Hepatocyte (in vitro differentiated cells): ENCODE measurements around the gene RNF213. TPM values are rescaled to one million over a fixed set of nuclear protein-coding genes. Genes with fewer than 3 reads are reported as not detected.

ENCODE experiments used
- DNase-seq: peaks from one replicate; pipeline ENCODE4 v3.0.0-alpha.2; 2016; ENCODE audit warnings: low spot score
- H2AFZ ChIP-seq: fragments of 200-600 bp; sonication (generic); 2 replicates; pipeline ENCODE4 v1.6.0; 2016; ENCODE audit warnings: antibody characterized with exemption, mild to moderate bottlenecking
- H3K27ac ChIP-seq: fragments of 200-600 bp; sonication (generic); 2 replicates; pipeline ENCODE4 v1.5.1; 2016; ENCODE audit warnings: mild to moderate bottlenecking
- H3K27me3 ChIP-seq: fragments of 200-600 bp; sonication (generic); 2 replicates; pipeline ENCODE4 v1.6.1; 2016
- H3K36me3 ChIP-seq: fragments of 200-600 bp; sonication (generic); replicated peaks from 2 replicates; pipeline ENCODE4 v1.5.1; 2016; ENCODE audit warnings: low read depth; ENCODE audit not compliant: insufficient read depth
- H3K4me1 ChIP-seq: fragments of 200-600 bp; sonication (generic); 2 replicates; pipeline ENCODE4 v1.5.1; 2016; ENCODE audit warnings: mild to moderate bottlenecking, moderate library complexity; ENCODE audit not compliant: insufficient read depth
- H3K4me2 ChIP-seq: fragments of 200-600 bp; sonication (generic); 2 replicates; pipeline ENCODE4 v1.6.0; 2016
- H3K4me3 ChIP-seq: fragments of 200-600 bp; sonication (generic); 2 replicates; pipeline ENCODE4 v1.5.1; 2016; ENCODE audit warnings: mild to moderate bottlenecking
- H3K79me2 ChIP-seq: fragments of 200-600 bp; sonication (generic); 2 replicates; pipeline ENCODE4 v1.6.0; 2017; ENCODE audit warnings: mild to moderate bottlenecking
- H3K9me2 ChIP-seq: fragments of 200-600 bp; sonication (generic); replicated peaks from 2 replicates; pipeline ENCODE4 v1.6.0; 2017; ENCODE audit warnings: mild to moderate bottlenecking; ENCODE audit not compliant: insufficient read depth
- H3K9me3 ChIP-seq: fragments of 200-600 bp; sonication (generic); 2 replicates; pipeline ENCODE4 v1.5.1; 2016; ENCODE audit warnings: low read depth, mild to moderate bottlenecking
- H4K20me1 ChIP-seq: fragments of 200-600 bp; sonication (generic); 2 replicates; pipeline ENCODE4 v1.6.0; 2016; ENCODE audit warnings: mild to moderate bottlenecking; ENCODE audit not compliant: insufficient read depth, poor library complexity, severe bottlenecking
- EZH2 ChIP-seq: fragments of 200-600 bp; sonication (generic); IDR thresholded peaks from 2 replicates; pipeline ENCODE4 v1.6.1; 2016; ENCODE audit warnings: antibody characterized with exemption, mild to moderate bottlenecking, borderline replicate concordance
- EZH2phosphoT487 ChIP-seq: fragments of 200-600 bp; sonication (generic); IDR thresholded peaks from one replicate; pipeline ENCODE4 v1.6.1; 2018; ENCODE audit warnings: antibody characterized with exemption, mild to moderate bottlenecking, low read depth, moderate library complexity; ENCODE audit not compliant: unreplicated experiment, severe bottlenecking
- WGBS: methylation state at CpG from one replicate; pipeline ENCODE4 v1.1.6; 2016; ENCODE audit warnings: low lambda C conversion rate; ENCODE audit errors: missing lambda C conversion rate; 5-methylcytosine and 5-hydroxymethylcytosine counted together
- polyA plus RNA-seq: library from polyadenylated mRNA; unstranded; fragments of >200 nt; fragmentation: Nextera tagmentation; extraction: Ambion mirVana; gene quantifications from 2 replicates; pipeline ENCODE4 v1.2.1, GENCODE V29; 2016
- total RNA-seq: library from RNA; depleted of rRNA; stranded (reverse); fragments of >200 nt; gene quantifications from 2 replicates; pipeline ENCODE4 v1.2.3, GENCODE V29; 2014
- TF ChIP-seq, protein P1 (sequence below): fragments of 200-600 bp; sonication (generic); IDR thresholded peaks from 2 replicates; pipeline ENCODE4 v1.5.1; 2016; ENCODE audit warnings: antibody characterized with exemption, mild to moderate bottlenecking; ENCODE audit not compliant: poor library complexity

The RNF213 gene
- total and polyA plus RNA-seq, 2 experiments from 2014 or later: 21.1 to 57.4 TPM

DNA sequence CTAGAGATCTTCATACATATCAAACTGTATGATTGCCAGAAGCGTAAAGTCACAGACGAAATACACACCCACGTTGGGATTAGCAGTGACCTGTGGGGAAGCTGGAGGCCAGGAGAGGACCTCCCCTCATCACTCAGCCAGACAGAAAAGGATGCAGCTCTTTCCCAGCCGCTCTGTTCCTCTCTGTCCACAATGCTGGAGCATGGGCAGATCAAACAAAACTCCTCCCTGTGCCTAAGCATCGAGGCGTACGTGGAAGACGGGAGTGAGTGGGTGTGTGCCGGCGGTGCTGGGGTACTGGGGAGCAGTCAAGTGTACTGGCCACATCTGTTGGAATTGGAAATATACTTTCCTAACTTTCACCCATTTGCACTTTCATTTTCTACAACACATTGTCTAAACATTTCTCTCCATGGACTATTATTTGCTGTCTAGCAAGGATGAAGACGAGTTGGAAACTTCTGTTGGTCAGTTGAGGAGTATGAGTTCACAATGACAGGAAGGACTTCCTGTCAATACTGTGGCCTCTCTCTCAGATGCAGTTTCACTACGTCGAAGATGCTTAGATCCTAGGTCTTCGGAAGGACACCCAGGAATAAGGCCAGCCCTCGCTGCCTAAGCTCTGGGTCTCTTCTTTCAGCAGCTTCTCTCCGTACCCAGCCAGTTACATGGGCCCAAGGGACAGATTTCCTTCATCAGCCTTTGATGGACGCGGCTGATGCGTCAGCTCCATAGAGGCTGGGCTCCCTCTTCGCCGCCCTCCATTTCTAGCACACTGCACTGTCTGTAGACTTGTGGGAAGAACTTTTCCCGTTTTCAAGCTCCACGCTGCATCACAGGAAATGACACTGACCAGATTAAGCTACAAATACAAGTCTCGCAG is 123.7 kb downstream of the RNF213 start:
- Histone ChIP-seq H3K4me2 (no peak overlapping the region), H3K9me3 (no peaks in the 10 kb centered on the region), H3K9me2 (no peaks in the 10 kb centered on the region), H2AFZ (no peak overlapping the region), H3K27me3 (no peaks in the 10 kb centered on the region), H4K20me1 (no peaks in the 10 kb centered on the region), H3K27ac (no peak overlapping the region), H3K4me3 (no peak overlapping the region), H3K4me1 (no peaks in the 10 kb centered on the region), H3K36me3 (no peaks in the 10 kb centered on the region), H3K79me2 (no peaks in the 10 kb centered on the region)
- WGBS: 91% methylated on average over 24 of the region's 24 CpGs
- no peak for TF ChIP-seq EZH2phosphoT487
- TF ChIP-seq, protein P1, sequence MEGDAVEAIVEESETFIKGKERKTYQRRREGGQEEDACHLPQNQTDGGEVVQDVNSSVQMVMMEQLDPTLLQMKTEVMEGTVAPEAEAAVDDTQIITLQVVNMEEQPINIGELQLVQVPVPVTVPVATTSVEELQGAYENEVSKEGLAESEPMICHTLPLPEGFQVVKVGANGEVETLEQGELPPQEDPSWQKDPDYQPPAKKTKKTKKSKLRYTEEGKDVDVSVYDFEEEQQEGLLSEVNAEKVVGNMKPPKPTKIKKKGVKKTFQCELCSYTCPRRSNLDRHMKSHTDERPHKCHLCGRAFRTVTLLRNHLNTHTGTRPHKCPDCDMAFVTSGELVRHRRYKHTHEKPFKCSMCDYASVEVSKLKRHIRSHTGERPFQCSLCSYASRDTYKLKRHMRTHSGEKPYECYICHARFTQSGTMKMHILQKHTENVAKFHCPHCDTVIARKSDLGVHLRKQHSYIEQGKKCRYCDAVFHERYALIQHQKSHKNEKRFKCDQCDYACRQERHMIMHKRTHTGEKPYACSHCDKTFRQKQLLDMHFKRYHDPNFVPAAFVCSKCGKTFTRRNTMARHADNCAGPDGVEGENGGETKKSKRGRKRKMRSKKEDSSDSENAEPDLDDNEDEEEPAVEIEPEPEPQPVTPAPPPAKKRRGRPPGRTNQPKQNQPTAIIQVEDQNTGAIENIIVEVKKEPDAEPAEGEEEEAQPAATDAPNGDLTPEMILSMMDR: no peak
- no peak for TF ChIP-seq EZH2
- no peak for DNase-seq

DNA sequence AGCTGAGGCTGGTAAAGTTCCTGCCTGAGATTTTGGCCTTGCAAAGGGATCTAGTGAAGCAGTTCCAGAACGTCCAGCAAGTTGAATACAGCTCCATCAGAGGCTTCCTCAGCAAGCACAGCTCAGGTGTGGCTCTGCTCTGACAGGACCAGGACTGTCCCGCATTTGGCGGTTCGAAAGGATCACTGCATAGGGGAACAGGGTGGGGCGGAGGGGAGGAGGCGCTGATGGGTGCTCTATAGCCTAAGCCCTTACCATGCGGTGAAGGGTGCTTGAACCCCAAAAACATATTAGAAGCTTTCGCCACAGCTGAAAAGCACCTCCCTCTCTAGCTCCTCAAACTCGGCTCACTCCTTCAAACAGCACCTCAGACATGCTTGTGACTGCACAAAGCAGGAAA is 124.4 kb downstream of the RNF213 start:
- H3K4me2 ChIP-seq: no peak overlapping the region
- TF ChIP-seq, protein P1: no peak
- no peak for TF ChIP-seq EZH2
- TF ChIP-seq EZH2phosphoT487: no peak
- H4K20me1 ChIP-seq: no peaks in the 10 kb centered on the region
- no peaks in the 10 kb centered on the region for H3K9me2 ChIP-seq
- no peak overlapping the region for H2AFZ ChIP-seq
- H3K27me3 ChIP-seq: no peaks in the 10 kb centered on the region
- WGBS: 92% methylated on average over 9 of the region's 9 CpGs
- no peaks in the 10 kb centered on the region for H3K36me3 ChIP-seq
- no peak overlapping the region for H3K27ac ChIP-seq
- no peaks in the 10 kb centered on the region for H3K4me1 ChIP-seq
- H3K9me3 ChIP-seq: no peaks in the 10 kb centered on the region
- no peaks in the 10 kb centered on the region for H3K79me2 ChIP-seq
- no peak overlapping the region for H3K4me3 ChIP-seq
- no peak for DNase-seq

DNA sequence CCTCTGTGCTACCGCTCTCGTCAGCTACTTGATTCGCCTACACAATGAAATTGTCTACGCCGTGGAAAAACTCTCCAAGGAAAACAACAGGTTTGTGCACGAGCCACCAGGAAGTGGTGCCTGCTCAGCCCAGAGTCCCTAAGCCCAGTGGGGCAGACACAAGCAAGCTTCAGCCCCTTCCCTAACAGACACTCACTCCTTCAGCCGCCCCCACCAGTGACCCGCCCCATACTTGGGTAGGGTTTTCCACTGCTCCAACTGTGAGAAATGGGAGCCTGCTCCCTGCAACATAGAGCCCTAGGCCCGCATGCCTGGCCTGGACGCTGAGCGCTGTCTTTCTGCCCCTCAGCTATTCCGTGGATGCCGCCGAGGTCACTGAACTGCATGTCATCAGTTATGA is 125.7 kb downstream of the RNF213 start:
- Histone ChIP-seq H3K27me3 (no peaks in the 10 kb centered on the region), H3K9me3 (no peaks in the 10 kb centered on the region), H4K20me1 (no peaks in the 10 kb centered on the region), H3K79me2 (no peaks in the 10 kb centered on the region), H3K4me2 (no peak overlapping the region), H3K4me3 (no peak overlapping the region), H3K9me2 (no peaks in the 10 kb centered on the region), H2AFZ (no peak overlapping the region), H3K4me1 (no peaks in the 10 kb centered on the region), H3K27ac (no peak overlapping the region), H3K36me3 (no peaks in the 10 kb centered on the region)
- TF ChIP-seq EZH2: no peak
- TF ChIP-seq, protein P1: no peak
- TF ChIP-seq EZH2phosphoT487: no peak
- 96% methylated on average over 14 of the region's 14 CpGs for whole genome bisulfite sequencing
- no peak for DNase-seq
